Colonic mucosa (tissue), 4 donors: Measurements from ENCODE around the gene CERS6. TPM values are rescaled to one million over a fixed set of nuclear protein-coding genes. Genes with fewer than 3 reads are reported as not detected.

Experiments used
- DNase-seq: peaks from one replicate; pipeline ENCODE4 v3.0.0-alpha.2; 2020
- H3K27ac ChIP-seq: fragments of 200-600 bp; one replicate; pipeline ENCODE4 v1.8.0; 2021
- H3K27me3 ChIP-seq: fragments of 200-600 bp; one replicate; pipeline ENCODE4 v1.8.0; 2021
- H3K36me3 ChIP-seq: fragments of 200-600 bp; one replicate; pipeline ENCODE4 v1.8.0; 2021
- H3K4me1 ChIP-seq: fragments of 200-600 bp; one replicate; pipeline ENCODE4 v1.8.0; 2021; ENCODE audit warnings: mild to moderate bottlenecking
- H3K4me3 ChIP-seq: fragments of 200-600 bp; one replicate; pipeline ENCODE4 v1.8.0; 2021
- H3K9ac ChIP-seq, 2 donors: one replicate each; pipeline ENCODE4 v1.7.0; 2013; ENCODE audit warnings: control low read depth in 2 of 2, low read depth in 2 of 2, low read length in 2 of 2
- H3K9me3 ChIP-seq: fragments of 200-600 bp; one replicate; pipeline ENCODE4 v1.8.0; 2021
- intact Hi-C: fragments of 100-400 bp; cut with DNase I; formaldehyde crosslinking; loops from one replicate; pipeline ENCODE4 v1.14.1; 2022
- total RNA-seq, 2 donors: library from RNA; stranded (reverse); fragmentation: NEBNext Ultra II Directional in 1 of 2; extraction: Animal tissue kit (Norgen Biotek cat#: 25700) in 1 of 2; gene quantifications; one replicate each; pipeline ENCODE4 v1.2.1, GENCODE V29; 2021
- TF ChIP-seq, protein P1 (sequence below): fragments of 200-600 bp; IDR thresholded peaks from one replicate; pipeline ENCODE4 v1.8.0; 2022; ENCODE audit warnings: antibody characterized with exemption, mild to moderate bottlenecking
- donor health status: healthy.
- donor health status: DM: no; HTN: no; CAD: no.
- donor health status: DM: no; HTN: no; CAD: no.

The CERS6 gene
- total RNA-seq, 2 donors from 2014 or later: 56.7 to 75.9 TPM

DNA sequence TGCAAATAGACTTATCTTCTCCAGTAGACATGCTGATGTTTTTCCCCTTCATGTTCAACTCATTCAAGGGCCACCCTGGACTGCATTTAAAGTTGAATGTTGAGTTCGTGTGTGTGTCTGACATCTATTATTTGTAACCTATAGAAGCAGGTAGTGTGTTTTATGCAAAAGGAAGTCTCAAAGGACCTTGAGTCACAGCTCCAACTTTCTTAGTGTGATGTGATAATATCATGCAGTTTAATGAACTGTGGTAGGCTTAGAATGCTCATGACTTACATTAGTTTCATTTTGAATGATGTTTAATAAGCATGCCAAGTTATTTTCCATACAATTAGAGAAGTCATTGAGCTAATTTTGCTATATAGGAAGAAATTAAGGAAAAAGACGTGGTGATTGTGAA lies 67.9 kb downstream of the CERS6 start:
- Histone ChIP-seq H3K27ac (no peak overlapping the region), H3K27me3 (no peaks in the 10 kb centered on the region), H3K4me1 (peaks cover 9% of the 10 kb centered on the region)

DNA sequence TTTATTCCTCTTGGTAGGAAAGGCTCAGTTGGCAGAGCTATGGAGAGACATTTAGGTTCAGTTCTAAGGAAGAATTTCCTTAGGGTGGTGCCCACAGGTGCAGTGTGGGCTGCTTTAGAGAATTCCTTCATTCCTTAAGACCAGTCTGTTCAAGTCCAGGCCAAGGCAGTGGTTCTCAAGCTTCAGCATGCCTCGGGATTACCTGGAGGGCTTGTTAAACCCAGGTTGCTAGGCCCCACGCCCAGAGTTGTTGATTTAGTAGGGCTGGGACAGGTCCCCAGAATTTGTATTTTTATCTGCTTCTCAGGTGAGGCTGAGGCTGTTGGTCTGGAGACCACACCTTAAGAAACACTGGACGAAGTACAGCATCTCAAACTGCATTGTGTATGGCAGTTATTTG lies 68.9 kb downstream of the CERS6 start:
- no peaks in the 10 kb centered on the region for H3K36me3 ChIP-seq
- TF ChIP-seq, protein P1, sequence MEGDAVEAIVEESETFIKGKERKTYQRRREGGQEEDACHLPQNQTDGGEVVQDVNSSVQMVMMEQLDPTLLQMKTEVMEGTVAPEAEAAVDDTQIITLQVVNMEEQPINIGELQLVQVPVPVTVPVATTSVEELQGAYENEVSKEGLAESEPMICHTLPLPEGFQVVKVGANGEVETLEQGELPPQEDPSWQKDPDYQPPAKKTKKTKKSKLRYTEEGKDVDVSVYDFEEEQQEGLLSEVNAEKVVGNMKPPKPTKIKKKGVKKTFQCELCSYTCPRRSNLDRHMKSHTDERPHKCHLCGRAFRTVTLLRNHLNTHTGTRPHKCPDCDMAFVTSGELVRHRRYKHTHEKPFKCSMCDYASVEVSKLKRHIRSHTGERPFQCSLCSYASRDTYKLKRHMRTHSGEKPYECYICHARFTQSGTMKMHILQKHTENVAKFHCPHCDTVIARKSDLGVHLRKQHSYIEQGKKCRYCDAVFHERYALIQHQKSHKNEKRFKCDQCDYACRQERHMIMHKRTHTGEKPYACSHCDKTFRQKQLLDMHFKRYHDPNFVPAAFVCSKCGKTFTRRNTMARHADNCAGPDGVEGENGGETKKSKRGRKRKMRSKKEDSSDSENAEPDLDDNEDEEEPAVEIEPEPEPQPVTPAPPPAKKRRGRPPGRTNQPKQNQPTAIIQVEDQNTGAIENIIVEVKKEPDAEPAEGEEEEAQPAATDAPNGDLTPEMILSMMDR: no peak
- H3K9ac ChIP-seq: peak overlapping the region in 1 of 2 donors; percentile 12
- no peak overlapping the region for H3K4me3 ChIP-seq
- H3K4me1 ChIP-seq: peaks cover 9% of the 10 kb centered on the region
- H3K27me3 ChIP-seq: no peaks in the 10 kb centered on the region
- no peaks in the 10 kb centered on the region for H3K9me3 ChIP-seq
- intact Hi-C loops: no loop called here
- peak; percentile 76 for DNase-seq
- no peak overlapping the region for H3K27ac ChIP-seq

More for the DNA sequence above, 67.9 kb downstream of the CERS6 start:
- Histone ChIP-seq H3K4me3 (no peak overlapping the region), H3K9ac (no peak overlapping the region), H3K9me3 (no peaks in the 10 kb centered on the region), H3K36me3 (no peaks in the 10 kb centered on the region)
- TF ChIP-seq, protein P1: no peak
- no peak for DNase-seq
- intact Hi-C loops: no loop called here

DNA sequence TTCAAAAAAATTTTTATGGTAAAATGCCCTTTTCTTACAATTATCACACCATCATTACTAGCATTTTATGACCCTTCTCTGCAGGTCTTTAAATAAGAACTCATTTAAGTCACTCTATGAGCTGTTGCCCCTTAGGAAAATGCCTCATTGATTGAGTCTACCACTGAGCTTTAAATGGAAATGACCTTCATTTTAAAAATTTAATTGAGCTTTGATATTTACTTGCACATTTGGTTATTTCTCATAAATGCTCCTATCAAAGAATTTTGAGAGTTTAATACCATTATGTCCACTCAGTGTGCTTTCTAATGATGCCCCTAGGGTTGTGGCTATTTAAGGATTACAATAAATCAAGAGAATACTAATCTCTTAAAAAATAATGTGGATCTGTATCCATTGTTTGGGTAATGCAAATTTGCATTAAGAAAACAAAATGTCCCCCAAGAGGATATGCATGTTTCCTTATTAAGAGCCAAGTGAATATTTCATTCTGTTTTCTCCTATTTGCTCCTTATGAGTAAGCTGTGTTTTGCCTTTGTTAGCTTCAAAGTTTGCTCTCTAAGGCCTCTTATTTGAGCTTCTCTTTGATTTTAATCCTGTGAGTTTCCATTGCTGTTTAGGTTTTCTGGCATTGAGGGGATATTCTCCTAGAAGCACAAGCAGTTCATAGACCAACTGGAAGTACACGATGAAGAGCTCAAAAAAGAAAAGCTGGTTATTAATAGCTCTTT lies 69.8 kb downstream of the CERS6 start:
- Histone ChIP-seq H3K9me3 (no peaks in the 10 kb centered on the region), H3K4me1 (peaks cover 12% of the 10 kb centered on the region), H3K36me3 (no peaks in the 10 kb centered on the region), H3K27me3 (no peaks in the 10 kb centered on the region), H3K9ac (no peak overlapping the region), H3K27ac (no peak overlapping the region), H3K4me3 (no peak overlapping the region)
- no peak for DNase-seq
- TF ChIP-seq, protein P1: no peak
- intact Hi-C loops: no loop called here

DNA sequence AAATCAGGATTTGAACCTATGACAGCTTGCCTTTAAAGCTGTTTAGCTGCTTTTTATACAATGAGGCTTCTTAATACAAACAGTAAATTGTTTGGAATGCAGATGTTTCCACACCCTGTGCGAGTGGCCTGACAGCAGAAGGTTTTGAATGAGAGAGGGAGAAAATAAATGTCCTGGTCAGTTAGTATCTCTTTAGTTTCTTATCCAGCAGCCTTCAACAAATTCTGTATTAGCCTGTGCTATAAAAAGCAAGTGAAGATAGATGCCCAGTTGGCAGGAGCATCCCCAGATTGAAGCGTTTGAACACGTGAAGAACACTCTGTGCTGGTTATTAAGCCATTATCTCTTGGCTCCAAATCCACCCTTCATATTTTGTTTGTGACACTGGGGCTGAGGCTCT lies 70.6 kb downstream of the CERS6 start:
- H3K4me3 ChIP-seq: no peak overlapping the region
- H3K36me3 ChIP-seq: no peaks in the 10 kb centered on the region
- DNase-seq: no peak
- peaks cover 12% of the 10 kb centered on the region for H3K4me1 ChIP-seq
- no peak overlapping the region for H3K9ac ChIP-seq
- TF ChIP-seq, protein P1: no peak
- intact Hi-C loops: no loop called here
- no peaks in the 10 kb centered on the region for H3K9me3 ChIP-seq
- H3K27me3 ChIP-seq: no peaks in the 10 kb centered on the region
- H3K27ac ChIP-seq: no peak overlapping the region

DNA sequence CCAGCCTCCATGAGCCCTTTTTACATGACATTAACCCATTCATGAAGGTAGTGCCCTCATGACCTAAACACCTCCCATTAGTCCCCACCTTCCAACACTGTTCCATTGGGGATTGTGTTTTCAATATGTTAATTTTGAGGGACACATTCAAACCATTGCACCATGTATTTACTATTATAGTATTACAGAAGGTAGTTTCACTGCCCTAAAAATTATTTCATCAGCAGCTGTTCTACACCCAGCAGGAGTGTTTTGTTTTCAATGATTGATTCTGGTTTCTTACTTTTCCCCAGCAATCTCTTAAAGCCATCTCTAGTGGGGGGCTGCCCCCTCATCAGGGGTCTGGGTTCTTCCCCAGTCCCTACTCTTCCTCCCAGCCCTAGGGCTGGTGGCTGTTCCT lies 71.9 kb downstream of the CERS6 start:
- H3K4me1 ChIP-seq: peaks cover 12% of the 10 kb centered on the region
- intact Hi-C loops: no loop called here
- H3K4me3 ChIP-seq: no peak overlapping the region
- TF ChIP-seq, protein P1: no peak
- no peak for DNase-seq
- no peaks in the 10 kb centered on the region for H3K36me3 ChIP-seq
- no peak overlapping the region for H3K27ac ChIP-seq
- H3K9ac ChIP-seq: no peak overlapping the region
- H3K27me3 ChIP-seq: no peaks in the 10 kb centered on the region
- H3K9me3 ChIP-seq: no peaks in the 10 kb centered on the region
